ENCODE data around the gene SAMD4A. TPM values are rescaled to one million over a fixed set of nuclear protein-coding genes. Genes with fewer than 3 reads are reported as not detected.

Gene SAMD4A
- total and polyA plus RNA-seq, 2 of the 4 experiments (the other 2 are of a cell fraction): 22.9 to 38.2 TPM

Other genes with a start within 250 kb of the SAMD4A start
- 48.9 and 70.8 TPM in 2 replicates for gene CDKN3, start 170.1 kb upstream of the SAMD4A start, total RNA-seq (2012; rRNA removed)
- 32.9 and 38.9 TPM in 2 replicates for gene CDKN3, start 170.1 kb upstream of the SAMD4A start, polyA plus RNA-seq (2012; rRNA removed)
- gene CNIH1, start 125.8 kb upstream of the SAMD4A start, total RNA-seq (2012; rRNA removed): 134 and 244 TPM in 2 replicates
- gene CNIH1, start 125.8 kb upstream of the SAMD4A start, polyA plus RNA-seq (2012; rRNA removed): 138 and 284 TPM in 2 replicates
- gene GMFB, start 78.1 kb upstream of the SAMD4A start, total RNA-seq (2012; rRNA removed): 59.1 and 123 TPM in 2 replicates
- 14.1 and 22.4 TPM in 2 replicates for gene GMFB, start 78.1 kb upstream of the SAMD4A start, polyA plus RNA-seq (2012; rRNA removed)
- gene CGRRF1, start 57.2 kb upstream of the SAMD4A start, total RNA-seq (2012; rRNA removed): 13.8 and 15.3 TPM in 2 replicates
- 5.1 and 6.0 TPM in 2 replicates for gene CGRRF1, start 57.2 kb upstream of the SAMD4A start, polyA plus RNA-seq (2012; rRNA removed)